ENCODE results near the gene SPATA18.

GRCh38 chr4:52057196-52057595 is 6.1 kb downstream of the SPATA18 start:
- TF ChIP-seq, protein P1, sequence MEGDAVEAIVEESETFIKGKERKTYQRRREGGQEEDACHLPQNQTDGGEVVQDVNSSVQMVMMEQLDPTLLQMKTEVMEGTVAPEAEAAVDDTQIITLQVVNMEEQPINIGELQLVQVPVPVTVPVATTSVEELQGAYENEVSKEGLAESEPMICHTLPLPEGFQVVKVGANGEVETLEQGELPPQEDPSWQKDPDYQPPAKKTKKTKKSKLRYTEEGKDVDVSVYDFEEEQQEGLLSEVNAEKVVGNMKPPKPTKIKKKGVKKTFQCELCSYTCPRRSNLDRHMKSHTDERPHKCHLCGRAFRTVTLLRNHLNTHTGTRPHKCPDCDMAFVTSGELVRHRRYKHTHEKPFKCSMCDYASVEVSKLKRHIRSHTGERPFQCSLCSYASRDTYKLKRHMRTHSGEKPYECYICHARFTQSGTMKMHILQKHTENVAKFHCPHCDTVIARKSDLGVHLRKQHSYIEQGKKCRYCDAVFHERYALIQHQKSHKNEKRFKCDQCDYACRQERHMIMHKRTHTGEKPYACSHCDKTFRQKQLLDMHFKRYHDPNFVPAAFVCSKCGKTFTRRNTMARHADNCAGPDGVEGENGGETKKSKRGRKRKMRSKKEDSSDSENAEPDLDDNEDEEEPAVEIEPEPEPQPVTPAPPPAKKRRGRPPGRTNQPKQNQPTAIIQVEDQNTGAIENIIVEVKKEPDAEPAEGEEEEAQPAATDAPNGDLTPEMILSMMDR (IDR thresholded peaks at IDR 0.05; ENCODE audit: low read depth, low read length) = no peak
- no peak for TF ChIP-seq POLR2A (IDR thresholded peaks at IDR 0.05; ENCODE audit: extremely low read depth, insufficient read length)
- no peak for TF ChIP-seq MYC (IDR thresholded peaks at IDR 0.05; ENCODE audit: low read depth, low read length)
